ENCODE measurements around the gene HSPA14.
"Not testable (repeated sequence)": the region's sequence is repeated elsewhere in the genome, so short reads cannot be mapped to it uniquely, and the experiment has no call there.

Gene HSPA14

GRCh38 chr10:14837757-14838581, at the start of gene HSPA14, which contains the start of the genes CDNF and MSANTD7:
Gene HSPA14, plus strand, starts transcription at chr10:14838306. Its CDS starts 97 bp downstream, at chr10:14838403.
Gene CDNF, minus strand, starts transcription at chr10:14838037. Its CDS starts 91 bp downstream, at chr10:14837946.
Gene MSANTD7, plus strand, starts transcription at chr10:14838306. Its CDS starts 3,979 bp downstream, at chr10:14842285.
- peak; percentile 100 for DNase-seq

GRCh38 chr10:14798636-14799035, 39.5 kb upstream of the HSPA14 start:
- DNase-seq: peak; percentile 5

GRCh38 chr10:14800397-14800796, 37.7 kb upstream of the HSPA14 start:
- no peak for DNase-seq

- peak; percentile 8 for DNase-seq
These were observed 36.4 kb upstream of the HSPA14 start for GRCh38 chr10:14801723-14802122.

GRCh38 chr10:14803827-14804226, 34.3 kb upstream of the HSPA14 start:
- DNase-seq: no peak

- no peak for DNase-seq
These were observed 31.8 kb upstream of the HSPA14 start for GRCh38 chr10:14806318-14806717.

- no peak for DNase-seq
These were observed 26.8 kb upstream of the HSPA14 start for GRCh38 chr10:14810969-14811953.

GRCh38 chr10:14812271-14812670, 25.8 kb upstream of the HSPA14 start:
- no peak for DNase-seq

- no peak for DNase-seq
These were observed 22.4 kb upstream of the HSPA14 start for GRCh38 chr10:14815681-14816080.

GRCh38 chr10:14816717-14817116, 21.4 kb upstream of the HSPA14 start:
- not testable (repeated sequence) for DNase-seq

GRCh38 chr10:14820010-14820774, 17.9 kb upstream of the HSPA14 start:
- DNase-seq: no peak

- DNase-seq: no peak
These were observed 17.3 kb upstream of the HSPA14 start for GRCh38 chr10:14820775-14821154.

- no peak for DNase-seq
These were observed 16.3 kb upstream of the HSPA14 start for GRCh38 chr10:14821635-14822375.

GRCh38 chr10:14822879-14823755, 15.0 kb upstream of the HSPA14 start:
- peak; percentile 69 for DNase-seq

- DNase-seq: no peak
These were observed 14.1 kb upstream of the HSPA14 start for GRCh38 chr10:14823966-14824365.

- DNase-seq: no peak
These were observed 11.9 kb upstream of the HSPA14 start for GRCh38 chr10:14826076-14826829.

GRCh38 chr10:14833106-14833505, 5.0 kb upstream of the HSPA14 start:
- no peak for DNase-seq

- no peak for DNase-seq
These were observed 1.9 kb upstream of the HSPA14 start for GRCh38 chr10:14836208-14836607.

- DNase-seq: no peak
These were observed 926 bp upstream of the HSPA14 start for GRCh38 chr10:14837003-14837756.
